SU-DHL-6 (cell line): ENCODE results near the gene RPGRIP1L.

ENCODE experiments used
- H2AFZ ChIP-seq: fragments of 200-600 bp; sonication (generic); 2 replicates; pipeline ENCODE4 v1.6.1; 2014; ENCODE audit warnings: low read depth, mild to moderate bottlenecking, moderate library complexity, mixed read lengths, antibody characterized with exemption, low read length; ENCODE audit not compliant: severe bottlenecking
- H3F3A ChIP-seq: fragments of 200-600 bp; shearing (Covaris generic); 2 replicates; pipeline ENCODE4 v1.6.0; 2016; ENCODE audit warnings: antibody characterized with exemption, mild to moderate bottlenecking; ENCODE audit not compliant: insufficient read depth
- H3K27ac ChIP-seq: fragments of 200-600 bp; sonication (generic); 2 replicates; pipeline ENCODE4 v1.5.1; 2016; ENCODE audit warnings: low read depth, mild to moderate bottlenecking, low read length, moderate library complexity, mixed read lengths
- H3K27me3 ChIP-seq: fragments of 200-600 bp; sonication (generic), shearing (Covaris generic); 2 replicates; pipeline ENCODE4 v1.6.0; 2014; ENCODE audit warnings: mild to moderate bottlenecking, low read length
- H3K36me3 ChIP-seq: fragments of 200-600 bp; sonication (generic); 2 replicates; pipeline ENCODE4 v1.6.1; 2014; ENCODE audit warnings: mild to moderate bottlenecking, low read length, mixed read lengths
- H3K4me2 ChIP-seq: fragments of 300-600, 200-600 bp; shearing (Covaris generic), sonication (generic); 2 replicates; pipeline ENCODE4 v1.6.0; 2014; ENCODE audit warnings: low read length, low read depth, mild to moderate bottlenecking; ENCODE audit not compliant: poor library complexity, severe bottlenecking
- H3K4me3 ChIP-seq: fragments of 200-600 bp; sonication (generic); 2 replicates; pipeline ENCODE4 v1.5.1; 2014; ENCODE audit warnings: antibody characterized with exemption, low read length, mild to moderate bottlenecking, mixed read lengths; ENCODE audit not compliant: insufficient read depth, poor library complexity, severe bottlenecking
- H3K79me2 ChIP-seq: fragments of 200-600 bp; sonication (generic); 2 replicates; pipeline ENCODE4 v1.6.1; 2014; ENCODE audit warnings: mild to moderate bottlenecking, low read length, moderate library complexity; ENCODE audit not compliant: insufficient read depth
- H3K9ac ChIP-seq: fragments of 200-600 bp; sonication (generic); 2 replicates; pipeline ENCODE4 v1.7.0; 2014; ENCODE audit warnings: mild to moderate bottlenecking, low read length
- H3K9me2 ChIP-seq: fragments of 200-600 bp; sonication (generic); replicated peaks from 2 replicates; pipeline ENCODE4 v1.6.1; 2014; ENCODE audit warnings: low read length; ENCODE audit not compliant: insufficient read depth
- H3K9me3 ChIP-seq: fragments of 200-600 bp; sonication (generic); 2 replicates; pipeline ENCODE4 v1.6.1; 2014; ENCODE audit warnings: low read length, mixed read lengths; ENCODE audit not compliant: insufficient read depth
- H4K20me1 ChIP-seq: fragments of 200-600 bp; sonication (generic); 2 replicates; pipeline ENCODE4 v1.6.1; 2014; ENCODE audit warnings: low read depth, mild to moderate bottlenecking, antibody characterized with exemption, low read length, moderate library complexity, mixed read lengths
- EZH2phosphoT487 ChIP-seq: fragments of 200-600 bp; sonication (generic), shearing (Covaris generic); conservative IDR thresholded peaks from 2 replicates; pipeline ENCODE4 v1.6.1; 2018; ENCODE audit warnings: mild to moderate bottlenecking, antibody characterized with exemption, low read length, moderate library complexity, mixed read lengths
- TF ChIP-seq, protein P1 (sequence below): fragments of 200-600 bp; sonication (generic); IDR thresholded peaks from one replicate; pipeline ENCODE4 v1.5.1; 2017; ENCODE audit warnings: antibody characterized with exemption, mild to moderate bottlenecking, low read length, moderate library complexity; ENCODE audit not compliant: insufficient read depth, poor library complexity, severe bottlenecking

Gene RPGRIP1L

DNA sequence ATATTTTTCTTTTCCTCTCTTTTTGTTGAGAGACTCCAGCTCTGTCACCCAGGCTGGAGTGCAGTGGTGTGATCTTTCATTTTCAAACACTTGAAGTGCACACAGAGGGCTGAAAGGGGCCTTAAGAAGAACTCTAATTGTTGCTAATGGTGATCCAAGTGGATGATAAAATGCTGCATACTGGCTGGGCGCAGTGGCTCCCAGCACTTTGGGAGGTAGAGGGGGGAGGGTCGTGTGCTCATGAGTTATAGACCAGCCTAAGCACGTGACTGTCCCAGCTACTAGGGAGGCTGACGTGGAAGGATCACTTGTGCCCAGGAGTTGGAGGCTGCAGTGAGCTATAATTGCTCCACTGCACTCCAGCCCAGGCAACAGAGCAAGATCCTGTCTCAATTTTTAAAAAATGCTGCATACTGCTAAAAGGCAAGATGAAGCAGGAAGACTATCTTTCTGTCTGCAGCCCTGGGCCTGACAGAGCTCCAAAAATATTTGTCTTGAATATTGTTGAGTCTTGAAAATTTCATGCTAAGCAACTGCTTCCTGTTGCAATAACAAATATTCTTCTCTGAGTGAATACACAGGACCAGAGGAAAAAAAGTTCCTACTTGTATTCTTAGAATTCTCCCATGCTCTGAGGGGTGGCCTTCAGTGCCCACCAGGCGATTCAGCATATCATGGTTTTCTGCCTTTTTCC lies 137.0 kb downstream of the RPGRIP1L start:
- Histone ChIP-seq H3K9me2 (no peaks in the 10 kb centered on the region), H4K20me1 (no peaks in the 10 kb centered on the region), H3K36me3 (no peaks in the 10 kb centered on the region), H3K79me2 (no peaks in the 10 kb centered on the region), H3K27me3 (no peaks in the 10 kb centered on the region), H3K4me2 (no peak overlapping the region), H3F3A (no peaks in the 10 kb centered on the region), H3K9me3 (0 out of 2 replicates have a peak, but pooled peaks cover 8% of the 10 kb centered on the region), H3K4me3 (no peak overlapping the region), H3K27ac (no peak overlapping the region), H2AFZ (no peak overlapping the region), H3K9ac (no peak overlapping the region)
- TF ChIP-seq, protein P1, sequence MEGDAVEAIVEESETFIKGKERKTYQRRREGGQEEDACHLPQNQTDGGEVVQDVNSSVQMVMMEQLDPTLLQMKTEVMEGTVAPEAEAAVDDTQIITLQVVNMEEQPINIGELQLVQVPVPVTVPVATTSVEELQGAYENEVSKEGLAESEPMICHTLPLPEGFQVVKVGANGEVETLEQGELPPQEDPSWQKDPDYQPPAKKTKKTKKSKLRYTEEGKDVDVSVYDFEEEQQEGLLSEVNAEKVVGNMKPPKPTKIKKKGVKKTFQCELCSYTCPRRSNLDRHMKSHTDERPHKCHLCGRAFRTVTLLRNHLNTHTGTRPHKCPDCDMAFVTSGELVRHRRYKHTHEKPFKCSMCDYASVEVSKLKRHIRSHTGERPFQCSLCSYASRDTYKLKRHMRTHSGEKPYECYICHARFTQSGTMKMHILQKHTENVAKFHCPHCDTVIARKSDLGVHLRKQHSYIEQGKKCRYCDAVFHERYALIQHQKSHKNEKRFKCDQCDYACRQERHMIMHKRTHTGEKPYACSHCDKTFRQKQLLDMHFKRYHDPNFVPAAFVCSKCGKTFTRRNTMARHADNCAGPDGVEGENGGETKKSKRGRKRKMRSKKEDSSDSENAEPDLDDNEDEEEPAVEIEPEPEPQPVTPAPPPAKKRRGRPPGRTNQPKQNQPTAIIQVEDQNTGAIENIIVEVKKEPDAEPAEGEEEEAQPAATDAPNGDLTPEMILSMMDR = no peak
- no peak for TF ChIP-seq EZH2phosphoT487

DNA sequence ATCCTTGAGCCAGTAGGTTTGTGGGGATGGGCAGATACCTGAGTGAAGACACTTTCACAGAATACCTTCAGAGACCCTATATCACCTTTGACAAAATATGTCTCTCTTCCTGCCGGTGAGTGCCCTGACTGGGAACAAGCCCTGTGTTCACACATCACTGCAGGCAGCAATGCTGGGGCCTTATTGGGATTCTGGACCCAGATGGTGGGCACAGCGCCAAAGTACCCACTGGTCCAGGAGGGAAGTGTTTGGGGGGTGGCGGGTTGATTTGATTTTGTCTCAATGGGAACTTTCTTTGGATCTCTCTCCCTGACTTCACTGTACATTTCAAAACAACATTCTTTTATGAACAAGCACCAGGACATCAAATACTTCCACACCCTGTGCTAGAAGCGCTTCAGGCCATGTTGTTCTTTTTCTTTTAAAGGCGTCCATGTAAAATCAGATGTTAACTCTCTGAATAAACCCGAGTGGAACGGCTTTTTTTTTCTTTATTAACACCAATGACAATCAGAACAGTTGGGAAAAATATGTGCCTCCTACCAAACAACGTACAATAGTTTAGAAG lies 138.3 kb downstream of the RPGRIP1L start:
- no peaks in the 10 kb centered on the region for H3K27me3 ChIP-seq
- H3K36me3 ChIP-seq = no peaks in the 10 kb centered on the region
- H3K27ac ChIP-seq = no peak overlapping the region
- no peak overlapping the region for H3K4me2 ChIP-seq
- no peaks in the 10 kb centered on the region for H4K20me1 ChIP-seq
- H3K79me2 ChIP-seq = no peaks in the 10 kb centered on the region
- H3K9me3 ChIP-seq = no peaks in the 10 kb centered on the region
- H3K4me3 ChIP-seq = no peak overlapping the region
- no peak overlapping the region for H2AFZ ChIP-seq
- no peaks in the 10 kb centered on the region for H3F3A ChIP-seq
- no peaks in the 10 kb centered on the region for H3K9me2 ChIP-seq
- H3K9ac ChIP-seq = no peak overlapping the region
- no peak for TF ChIP-seq EZH2phosphoT487
- TF ChIP-seq, protein P1 = no peak

DNA sequence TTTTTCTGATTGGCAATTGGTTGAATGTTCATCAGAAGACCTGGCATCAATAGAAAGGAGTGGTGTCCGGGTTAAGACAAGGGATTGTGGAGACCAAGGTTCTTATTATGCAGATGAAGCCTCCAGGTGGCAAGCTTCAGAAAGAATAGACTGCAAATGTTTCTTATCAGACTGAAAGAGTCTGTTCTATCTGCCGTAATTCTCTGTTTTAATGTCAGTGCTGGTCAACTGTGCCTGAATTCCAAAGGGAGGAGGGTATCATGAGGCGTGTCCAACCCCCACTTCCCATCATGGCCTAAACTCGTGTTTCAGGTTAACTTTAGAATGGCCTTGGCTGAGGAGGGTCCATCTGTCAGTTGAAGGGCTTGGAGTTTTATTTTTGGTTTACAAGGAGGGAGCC lies 140.2 kb downstream of the RPGRIP1L start:
- no peak overlapping the region for H2AFZ ChIP-seq
- H3K4me2 ChIP-seq = no peak overlapping the region
- no peaks in the 10 kb centered on the region for H3K9me3 ChIP-seq
- H3K9ac ChIP-seq = no peak overlapping the region
- TF ChIP-seq, protein P1 = no peak
- no peak for TF ChIP-seq EZH2phosphoT487
- no peaks in the 10 kb centered on the region for H3K9me2 ChIP-seq
- no peak overlapping the region for H3K4me3 ChIP-seq
- H3K27ac ChIP-seq = no peak overlapping the region
- H3K79me2 ChIP-seq = no peaks in the 10 kb centered on the region
- H3F3A ChIP-seq = no peaks in the 10 kb centered on the region
- no peaks in the 10 kb centered on the region for H3K36me3 ChIP-seq
- H3K27me3 ChIP-seq = no peaks in the 10 kb centered on the region
- H4K20me1 ChIP-seq = no peaks in the 10 kb centered on the region
